Vagina (tissue), 2 donors: ENCODE results near the gene XPNPEP1.

Source experiments
- POLR2AphosphoS5 ChIP-seq, 2 donors: sonication (generic); formaldehyde crosslinking; IDR thresholded peaks; one replicate each; pipeline ENCODE4 v1.9.0; 2017; ENCODE audit warnings: antibody characterized with exemption in 2 of 2, mild to moderate bottlenecking in 2 of 2, low read depth in 1 of 2; ENCODE audit not compliant: insufficient read depth in 1 of 2
- TF ChIP-seq, protein P1 (sequence below), 3 experiments: fragments of 450-650 bp in 2 of 3; fragments of 200-600 bp in 1 of 3; sonication (generic) in 1 of 3; IDR thresholded peaks; one replicate each; pipeline ENCODE4 v1.5.1; 2017 to 2019; ENCODE audit warnings: antibody characterized with exemption in 3 of 3, mild to moderate bottlenecking in 2 of 3, moderate library complexity in 2 of 3

DNA sequence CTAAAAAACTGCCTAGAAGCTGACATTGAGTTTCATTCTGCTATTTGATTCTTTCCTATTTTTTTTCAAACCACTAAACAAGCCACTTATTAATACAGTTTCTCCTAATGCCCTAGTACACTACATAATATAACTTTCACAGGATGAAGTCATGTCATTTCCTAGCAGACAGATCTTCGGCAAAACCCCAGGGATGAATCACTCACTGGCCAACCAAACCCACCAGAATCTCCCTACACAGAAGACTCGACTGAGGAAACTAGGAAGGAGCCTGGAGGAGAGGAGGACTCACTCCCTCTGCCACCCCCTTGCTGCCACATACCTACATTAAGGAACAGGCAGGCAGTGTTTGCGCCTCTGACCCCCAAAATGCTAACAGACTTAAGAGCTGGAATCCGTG, 33.4 kb downstream of the XPNPEP1 start:
- TF ChIP-seq, protein P1, sequence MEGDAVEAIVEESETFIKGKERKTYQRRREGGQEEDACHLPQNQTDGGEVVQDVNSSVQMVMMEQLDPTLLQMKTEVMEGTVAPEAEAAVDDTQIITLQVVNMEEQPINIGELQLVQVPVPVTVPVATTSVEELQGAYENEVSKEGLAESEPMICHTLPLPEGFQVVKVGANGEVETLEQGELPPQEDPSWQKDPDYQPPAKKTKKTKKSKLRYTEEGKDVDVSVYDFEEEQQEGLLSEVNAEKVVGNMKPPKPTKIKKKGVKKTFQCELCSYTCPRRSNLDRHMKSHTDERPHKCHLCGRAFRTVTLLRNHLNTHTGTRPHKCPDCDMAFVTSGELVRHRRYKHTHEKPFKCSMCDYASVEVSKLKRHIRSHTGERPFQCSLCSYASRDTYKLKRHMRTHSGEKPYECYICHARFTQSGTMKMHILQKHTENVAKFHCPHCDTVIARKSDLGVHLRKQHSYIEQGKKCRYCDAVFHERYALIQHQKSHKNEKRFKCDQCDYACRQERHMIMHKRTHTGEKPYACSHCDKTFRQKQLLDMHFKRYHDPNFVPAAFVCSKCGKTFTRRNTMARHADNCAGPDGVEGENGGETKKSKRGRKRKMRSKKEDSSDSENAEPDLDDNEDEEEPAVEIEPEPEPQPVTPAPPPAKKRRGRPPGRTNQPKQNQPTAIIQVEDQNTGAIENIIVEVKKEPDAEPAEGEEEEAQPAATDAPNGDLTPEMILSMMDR (IDR thresholded peaks at IDR 0.05) = no peak
- TF ChIP-seq POLR2AphosphoS5 (IDR thresholded peaks at IDR 0.05; ENCODE audit: insufficient read depth in 1 of 2, low read depth in 1 of 2) = no peak
